Progenitor cell of endocrine pancreas (in vitro differentiated cells): ENCODE results near the gene WDFY2. TPM values are rescaled to one million over a fixed set of nuclear protein-coding genes. Genes with fewer than 3 reads are reported as not detected.
A peak's percentile ranks its signal among the peaks of the same experiment; 100 is the strongest.
"Not testable (repeated sequence)": the region's sequence is repeated elsewhere in the genome, so short reads cannot be mapped to it uniquely, and the experiment has no call there.

Experiments used
- DNase-seq: peaks from one replicate; pipeline ENCODE4 v3.0.0; 2021; ENCODE audit warnings: low spot score; ENCODE audit not compliant: unreplicated experiment
- H3K27ac Mint-ChIP-seq: 2 replicates; pipeline ENCODE4 v1.8.0; 2021; ENCODE audit warnings: mild to moderate bottlenecking, moderate library complexity, mixed read lengths
- H3K27me3 Mint-ChIP-seq: 2 replicates; pipeline ENCODE4 v1.8.0; 2021; ENCODE audit warnings: mixed read lengths
- H3K36me3 Mint-ChIP-seq: 2 replicates; pipeline ENCODE4 v1.8.0; 2022; ENCODE audit warnings: mixed read lengths; ENCODE audit not compliant: insufficient read depth
- H3K4me1 Mint-ChIP-seq: 2 replicates; pipeline ENCODE4 v1.8.0; 2021; ENCODE audit warnings: low read depth, mixed read lengths
- H3K4me3 Mint-ChIP-seq: 2 replicates; pipeline ENCODE4 v1.8.0; 2021; ENCODE audit warnings: low read depth, mild to moderate bottlenecking, moderate library complexity, mixed read lengths
- H3K9me3 Mint-ChIP-seq: 2 replicates; pipeline ENCODE4 v1.8.0; 2021; ENCODE audit warnings: low read depth, mixed read lengths
- total RNA-seq: library from RNA; stranded (reverse); gene quantifications from 2 replicates; pipeline ENCODE4 v1.2.1, GENCODE V29; 2021
- TF ChIP-seq, protein P1 (sequence below): fragments of 200-600 bp; sonication (generic); IDR thresholded peaks from one replicate; pipeline ENCODE4 v1.5.0; 2021; ENCODE audit warnings: antibody characterized with exemption, mild to moderate bottlenecking; ENCODE audit not compliant: unreplicated experiment

WDFY2 gene
- total RNA-seq, 1 donor from 2014 or later = 17.2 TPM

DNA sequence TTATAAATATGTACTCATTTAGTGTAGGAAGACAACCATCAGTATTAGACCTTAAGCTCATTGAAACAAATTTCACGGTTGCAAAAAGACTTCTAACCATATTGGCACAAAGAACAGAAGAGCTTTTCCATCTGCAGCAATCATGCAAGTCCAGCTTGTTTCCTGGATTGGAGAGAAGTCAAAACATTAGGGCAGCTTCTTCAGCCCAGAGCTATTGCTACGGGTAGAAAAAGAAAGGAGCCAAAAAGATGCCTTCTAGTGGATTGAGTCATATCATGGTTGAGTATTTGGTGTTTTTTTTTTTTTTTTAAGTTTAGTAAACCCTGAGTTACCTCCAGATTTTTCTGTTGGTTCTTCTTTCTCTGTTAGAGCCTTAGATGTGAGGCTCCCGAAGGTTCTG lies 99.8 kb downstream of the WDFY2 start:
- Mint-ChIP-seq H3K27me3 (no peaks in the 10 kb centered on the region), H3K4me1 (peaks cover 21% of the 10 kb centered on the region), H3K36me3 (no peaks in the 10 kb centered on the region), H3K4me3 (no peak overlapping the region), H3K9me3 (no peaks in the 10 kb centered on the region), H3K27ac (no peak overlapping the region)
- no peak for DNase-seq
- TF ChIP-seq, protein P1, sequence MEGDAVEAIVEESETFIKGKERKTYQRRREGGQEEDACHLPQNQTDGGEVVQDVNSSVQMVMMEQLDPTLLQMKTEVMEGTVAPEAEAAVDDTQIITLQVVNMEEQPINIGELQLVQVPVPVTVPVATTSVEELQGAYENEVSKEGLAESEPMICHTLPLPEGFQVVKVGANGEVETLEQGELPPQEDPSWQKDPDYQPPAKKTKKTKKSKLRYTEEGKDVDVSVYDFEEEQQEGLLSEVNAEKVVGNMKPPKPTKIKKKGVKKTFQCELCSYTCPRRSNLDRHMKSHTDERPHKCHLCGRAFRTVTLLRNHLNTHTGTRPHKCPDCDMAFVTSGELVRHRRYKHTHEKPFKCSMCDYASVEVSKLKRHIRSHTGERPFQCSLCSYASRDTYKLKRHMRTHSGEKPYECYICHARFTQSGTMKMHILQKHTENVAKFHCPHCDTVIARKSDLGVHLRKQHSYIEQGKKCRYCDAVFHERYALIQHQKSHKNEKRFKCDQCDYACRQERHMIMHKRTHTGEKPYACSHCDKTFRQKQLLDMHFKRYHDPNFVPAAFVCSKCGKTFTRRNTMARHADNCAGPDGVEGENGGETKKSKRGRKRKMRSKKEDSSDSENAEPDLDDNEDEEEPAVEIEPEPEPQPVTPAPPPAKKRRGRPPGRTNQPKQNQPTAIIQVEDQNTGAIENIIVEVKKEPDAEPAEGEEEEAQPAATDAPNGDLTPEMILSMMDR = no peak

DNA sequence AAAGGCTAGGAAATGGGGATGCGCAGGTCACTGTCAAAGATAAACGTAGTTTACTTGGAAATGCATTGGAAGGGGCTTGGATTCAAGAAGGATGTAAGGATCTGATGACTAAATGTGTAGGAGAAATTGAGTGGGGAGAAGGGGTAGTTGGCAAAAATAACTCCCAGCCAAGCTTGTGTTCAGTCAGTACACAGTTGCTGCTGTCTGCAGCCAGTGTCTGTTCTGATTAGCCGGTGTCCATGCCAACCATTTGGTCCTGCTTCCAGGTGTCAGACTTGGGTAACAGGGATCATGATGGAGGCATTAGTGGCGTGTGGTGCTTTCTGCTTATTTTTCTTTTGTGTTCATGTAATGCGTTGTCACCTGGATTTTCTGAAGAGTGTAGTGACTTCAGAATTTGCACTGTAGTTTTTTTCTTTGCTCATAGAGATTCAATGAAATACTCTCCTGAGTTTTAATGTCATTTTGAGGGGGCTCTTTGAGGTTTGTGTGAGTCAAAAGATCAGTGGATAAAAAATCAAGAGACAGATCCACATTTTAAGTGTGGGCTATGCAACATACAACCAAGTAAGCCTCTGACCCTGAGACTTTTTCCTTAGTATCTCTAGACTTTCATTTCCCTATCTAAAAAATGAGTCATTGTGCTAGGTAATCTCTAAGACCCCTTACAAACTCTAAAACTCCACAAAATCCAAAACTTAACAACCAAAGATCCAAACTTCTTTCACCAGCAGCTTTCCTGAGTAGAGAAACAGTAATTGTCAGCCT lies 103.9 kb downstream of the WDFY2 start:
- TF ChIP-seq, protein P1 = no peak
- H3K4me1 Mint-ChIP-seq = peaks cover 28% of the 10 kb centered on the region
- no peak for DNase-seq
- H3K36me3 Mint-ChIP-seq = peaks cover 1% of the 10 kb centered on the region
- H3K27me3 Mint-ChIP-seq = no peaks in the 10 kb centered on the region
- no peaks in the 10 kb centered on the region for H3K9me3 Mint-ChIP-seq
- H3K4me3 Mint-ChIP-seq = no peak overlapping the region
- peak overlapping the region; percentile 10 for H3K27ac Mint-ChIP-seq

DNA sequence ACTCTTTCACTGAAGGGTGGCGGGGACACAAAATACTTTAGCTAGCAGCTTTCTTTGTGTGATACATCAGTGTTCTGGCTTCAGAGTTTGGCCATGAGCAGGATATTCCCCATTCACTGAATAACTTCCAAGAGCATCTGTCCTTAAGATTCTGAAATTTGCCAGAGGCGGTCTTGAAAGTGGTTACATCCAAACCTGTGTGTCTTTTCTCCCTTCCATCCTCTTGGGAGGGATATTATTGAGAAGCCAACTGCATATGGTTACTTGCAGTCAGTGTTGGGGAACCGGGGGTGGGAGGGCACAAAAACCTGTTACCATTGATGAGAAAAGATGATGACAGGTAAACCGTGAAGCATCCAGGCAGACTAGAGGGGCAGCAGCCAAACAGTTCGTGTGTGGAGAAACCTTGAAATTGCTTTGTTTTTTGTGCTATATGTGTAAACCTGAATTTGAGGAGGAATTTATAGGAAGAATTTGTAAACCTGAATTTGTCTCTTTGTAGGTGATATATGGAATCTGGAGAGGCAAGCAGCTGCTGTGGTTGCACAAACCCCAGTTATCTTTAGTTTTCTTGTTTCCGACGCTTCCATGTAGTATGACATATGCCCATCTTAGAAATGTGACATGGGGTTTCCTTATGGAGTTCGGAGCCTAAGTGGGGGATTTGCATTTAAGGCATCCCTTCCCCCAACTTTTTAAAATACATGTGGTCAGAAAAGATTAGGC lies 104.8 kb downstream of the WDFY2 start:
- Mint-ChIP-seq H3K9me3 (no peaks in the 10 kb centered on the region), H3K4me3 (peak overlapping the region; percentile 29), H3K4me1 (peaks cover 28% of the 10 kb centered on the region), H3K27me3 (no peaks in the 10 kb centered on the region), H3K27ac (peak overlapping the region; percentile 95), H3K36me3 (peaks cover 1% of the 10 kb centered on the region)
- DNase-seq = no peak
- TF ChIP-seq, protein P1 = no peak

DNA sequence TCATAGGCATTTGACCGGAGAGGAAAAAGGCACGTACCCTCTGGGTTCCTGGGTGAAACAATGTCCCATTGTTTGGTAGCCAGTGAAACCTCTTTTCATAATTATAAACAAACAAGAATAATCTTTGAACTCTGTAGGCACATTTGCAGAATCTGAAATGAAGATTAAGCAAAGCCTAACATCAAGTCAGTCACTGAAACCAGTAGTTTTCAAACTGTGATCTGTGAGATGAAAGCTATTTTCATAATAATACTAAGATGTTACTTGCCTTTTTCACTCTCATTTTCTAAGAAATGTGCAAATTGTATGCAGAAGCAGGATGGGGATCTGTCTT lies 105.4 kb downstream of the WDFY2 start:
- Mint-ChIP-seq H3K4me1 (peaks cover 28% of the 10 kb centered on the region), H3K36me3 (peaks cover 1% of the 10 kb centered on the region), H3K4me3 (peak overlapping the region; percentile 29), H3K9me3 (no peaks in the 10 kb centered on the region), H3K27me3 (no peaks in the 10 kb centered on the region), H3K27ac (peak overlapping the region; percentile 95)
- TF ChIP-seq, protein P1 = no peak
- DNase-seq = no peak

DNA sequence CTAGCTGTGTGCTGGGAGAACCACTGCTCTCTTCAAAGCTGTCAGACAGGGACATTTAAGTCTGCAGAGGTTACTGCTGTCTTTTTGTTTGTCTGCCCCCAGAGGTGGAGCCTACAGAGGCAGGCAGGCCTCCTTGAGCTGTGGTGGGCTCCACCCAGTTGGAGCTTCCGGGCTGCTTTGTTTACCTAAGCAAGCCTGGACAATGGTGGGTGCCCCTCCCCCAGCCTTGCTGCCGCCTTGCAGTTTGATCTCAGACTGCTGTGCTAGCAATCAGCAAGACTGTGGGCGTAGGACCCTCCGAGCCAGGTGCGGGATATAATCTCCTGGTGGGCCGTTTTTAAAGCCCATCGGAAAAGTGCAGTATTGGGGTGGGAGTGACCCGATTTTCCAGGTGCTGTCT lies 111.4 kb downstream of the WDFY2 start:
- not testable (repeated sequence) for H3K4me3 Mint-ChIP-seq, DNase-seq, H3K27ac Mint-ChIP-seq, H3K27me3 Mint-ChIP-seq, H3K36me3 Mint-ChIP-seq, H3K9me3 Mint-ChIP-seq, H3K4me1 Mint-ChIP-seq

DNA sequence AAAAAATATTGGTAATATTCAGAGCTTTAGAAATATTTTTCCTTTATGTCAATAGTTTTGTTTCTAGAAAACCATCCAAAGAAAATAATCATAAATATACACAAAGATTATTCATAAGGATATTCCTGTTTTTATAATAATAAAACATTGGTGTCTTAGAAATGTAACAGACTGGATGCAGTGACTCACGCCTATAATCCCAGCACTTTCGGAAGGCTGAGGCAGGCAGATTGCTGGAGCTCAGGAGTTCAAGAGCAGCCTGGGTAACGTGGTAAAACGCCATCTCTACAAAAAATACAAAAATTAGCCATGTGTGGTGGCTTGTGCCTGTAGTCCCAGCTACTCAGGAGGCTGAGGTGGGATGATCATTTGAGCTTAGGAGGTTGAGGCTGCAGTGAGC lies 112.9 kb downstream of the WDFY2 start:
- TF ChIP-seq, protein P1 = no peak
- peaks cover 3% of the 10 kb centered on the region for H3K36me3 Mint-ChIP-seq
- H3K4me3 Mint-ChIP-seq = no peak overlapping the region
- no peak for DNase-seq
- H3K4me1 Mint-ChIP-seq = no peaks in the 10 kb centered on the region
- no peak overlapping the region for H3K27ac Mint-ChIP-seq
- H3K27me3 Mint-ChIP-seq = no peaks in the 10 kb centered on the region
- H3K9me3 Mint-ChIP-seq = no peaks in the 10 kb centered on the region
